IPS-20b (cell line): ENCODE data around the gene DNAH12.

Experiments
- H3K27ac ChIP-seq: one replicate; pipeline ENCODE4 v1.5.1; 2013; ENCODE audit warnings: low read length
- H3K27me3 ChIP-seq: 2 replicates; pipeline ENCODE4 v1.6.1; 2013; ENCODE audit warnings: mild to moderate bottlenecking, low read length, inconsistent platforms; ENCODE audit not compliant: insufficient read depth
- H3K36me3 ChIP-seq: 2 replicates; pipeline ENCODE4 v1.6.1; 2013; ENCODE audit warnings: low read depth, mild to moderate bottlenecking, inconsistent platforms, low read length, moderate library complexity; ENCODE audit not compliant: insufficient read depth
- H3K4me1 ChIP-seq: 2 replicates; pipeline ENCODE4 v1.6.1; 2013; ENCODE audit warnings: mild to moderate bottlenecking, control low read depth, inconsistent platforms, low read length, moderate library complexity; ENCODE audit not compliant: insufficient read depth
- H3K4me3 ChIP-seq: 2 replicates; pipeline ENCODE4 v1.5.1; 2013; ENCODE audit warnings: mild to moderate bottlenecking, low read length, inconsistent platforms
- H3K9ac ChIP-seq: 2 replicates; pipeline ENCODE4 v1.6.1; 2013; ENCODE audit warnings: low read depth, mild to moderate bottlenecking, inconsistent platforms, low read length, moderate library complexity
- H3K9me3 ChIP-seq: 2 replicates; pipeline ENCODE4 v1.6.1; 2013; ENCODE audit warnings: mild to moderate bottlenecking, low read depth, low read length, inconsistent platforms; ENCODE audit not compliant: insufficient read depth

DNAH12 gene

DNA sequence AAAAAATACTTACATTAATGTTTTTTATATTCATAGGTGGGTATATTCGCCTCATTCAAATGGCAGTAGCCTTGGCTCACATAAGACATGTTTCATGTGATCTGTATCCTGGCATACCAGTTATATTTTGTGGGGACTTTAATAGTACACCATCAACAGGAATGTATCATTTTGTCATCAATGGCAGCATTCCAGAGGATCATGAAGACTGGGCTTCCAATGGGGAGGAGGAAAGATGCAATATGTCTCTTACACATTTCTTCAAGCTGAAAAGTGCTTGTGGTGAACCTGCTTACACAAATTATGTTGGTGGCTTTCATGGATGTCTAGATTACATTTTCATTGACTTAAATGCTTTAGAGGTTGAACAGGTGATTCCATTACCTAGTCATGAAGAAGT lies 15.4 kb upstream of the DNAH12 start:
- H3K4me3 ChIP-seq: no peak overlapping the region
- H3K9ac ChIP-seq: no peak overlapping the region

DNA sequence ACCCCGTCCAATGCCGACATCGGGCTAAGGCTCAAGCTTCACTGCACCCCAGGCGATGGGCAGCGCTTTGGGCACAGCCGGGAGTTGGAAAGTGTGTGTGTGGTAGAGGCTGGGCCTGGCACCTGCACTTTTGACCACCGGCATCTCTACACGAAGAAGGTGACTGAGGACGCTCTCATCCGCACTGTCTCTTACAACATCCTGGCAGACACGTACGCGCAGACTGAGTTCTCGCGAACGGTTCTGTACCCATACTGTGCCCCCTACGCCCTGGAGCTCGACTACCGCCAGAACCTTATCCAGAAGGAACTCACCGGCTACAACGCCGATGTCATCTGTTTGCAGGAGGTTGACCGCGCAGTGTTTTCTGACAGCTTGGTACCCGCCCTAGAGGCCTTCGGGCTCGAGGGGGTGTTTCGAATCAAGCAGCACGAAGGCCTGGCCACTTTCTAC lies 13.0 kb upstream of the DNAH12 start:
- Histone ChIP-seq H3K36me3 (peaks cover 26% of the 10 kb centered on the region), H3K27ac (no peak overlapping the region), H3K4me1 (0 out of 2 replicates have a peak, but pooled peaks cover 5% of the 10 kb centered on the region), H3K27me3 (no peaks in the 10 kb centered on the region), H3K9me3 (no peaks in the 10 kb centered on the region), H3K9ac (peak overlapping the region; percentile 78), H3K4me3 (peak overlapping the region; percentile 83)

More for the DNA sequence above, 15.4 kb upstream of the DNAH12 start:
- Histone ChIP-seq H3K9me3 (no peaks in the 10 kb centered on the region), H3K36me3 (peaks cover 32% of the 10 kb centered on the region), H3K27me3 (no peaks in the 10 kb centered on the region), H3K27ac (no peak overlapping the region), H3K4me1 (0 out of 2 replicates have a peak, but pooled peaks cover 5% of the 10 kb centered on the region)

DNA sequence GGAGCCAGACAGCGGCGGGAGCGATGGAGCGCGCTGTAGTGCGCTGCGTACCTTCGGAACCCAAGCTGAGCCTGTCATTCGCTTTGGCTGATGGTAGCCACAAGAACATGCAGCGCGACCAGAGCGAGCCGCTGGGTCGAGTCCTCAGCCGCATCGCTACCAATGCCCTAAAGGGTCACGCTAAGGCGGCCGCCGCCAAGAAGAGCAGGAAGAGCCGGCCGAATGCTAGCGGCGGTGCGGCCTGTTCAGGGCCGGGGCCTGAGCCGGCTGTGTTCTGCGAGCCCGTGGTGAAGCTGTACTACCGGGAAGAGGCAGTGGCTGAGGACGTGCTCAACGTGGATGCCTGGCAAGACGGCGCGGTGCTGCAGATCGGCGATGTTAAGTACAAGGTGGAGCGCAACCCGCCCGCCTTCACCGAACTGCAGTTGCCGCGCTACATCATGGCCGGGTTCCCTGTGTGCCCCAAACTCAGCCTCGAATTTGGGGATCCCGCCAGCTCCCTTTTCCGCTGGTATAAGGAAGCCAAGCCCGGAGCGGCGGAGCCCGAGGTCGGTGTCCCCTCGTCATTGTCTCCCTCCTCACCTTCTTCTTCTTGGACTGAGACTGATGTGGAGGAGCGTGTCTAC lies 12.4 kb upstream of the DNAH12 start:
- Histone ChIP-seq H3K36me3 (peaks cover 22% of the 10 kb centered on the region), H3K9me3 (no peaks in the 10 kb centered on the region), H3K27ac (no peak overlapping the region), H3K4me3 (peak overlapping the region; percentile 83), H3K9ac (peak overlapping the region; percentile 78), H3K4me1 (0 out of 2 replicates have a peak, but pooled peaks cover 5% of the 10 kb centered on the region), H3K27me3 (no peaks in the 10 kb centered on the region)

DNA sequence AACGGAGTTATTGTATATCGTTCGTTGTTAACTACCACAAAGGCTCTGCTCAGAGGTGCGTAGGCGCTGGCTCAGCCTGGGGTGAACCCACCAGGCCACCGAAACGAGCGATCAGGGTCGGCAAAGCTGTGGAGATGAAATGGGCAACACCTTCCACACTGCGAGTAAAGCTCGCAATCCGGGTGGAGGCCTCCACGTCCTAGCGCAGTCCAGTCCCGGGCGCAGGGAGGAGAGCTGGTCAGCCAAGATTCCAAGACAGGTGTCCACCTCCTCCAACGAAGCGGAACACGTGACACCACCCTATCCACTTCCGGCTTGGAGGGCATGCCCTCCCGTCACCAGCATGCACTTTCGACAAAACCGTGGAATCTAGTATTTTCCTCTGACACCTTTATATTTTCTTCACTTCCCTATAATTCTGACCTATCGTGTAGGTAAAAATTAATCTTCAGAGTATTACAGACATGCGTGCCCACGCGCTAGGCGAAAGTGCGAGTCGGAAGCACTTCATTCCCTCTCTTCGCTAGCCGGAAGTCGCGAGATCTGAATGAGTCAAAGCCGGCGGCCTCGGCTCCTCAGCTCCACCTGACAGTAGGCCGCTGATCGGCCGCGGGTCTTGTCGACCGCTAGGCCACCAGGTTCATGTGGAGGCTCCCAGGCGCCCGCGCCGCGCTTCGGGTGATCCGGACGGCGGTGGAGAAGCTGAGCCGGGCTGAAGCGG lies 11.8 kb upstream of the DNAH12 start, which contains the start of gene PDE12:
Gene PDE12 (plus strand): TSS at position 537 of the 721 bp plus-strand sequence. CDS start 106 bp downstream, at position 643.
- H3K9me3 ChIP-seq: no peaks in the 10 kb centered on the region
- H3K27me3 ChIP-seq: no peaks in the 10 kb centered on the region
- H3K27ac ChIP-seq: peak within 1 kb of the TSS; percentile 80
- H3K36me3 ChIP-seq: peaks cover 16% of the 10 kb centered on the region
- H3K9ac ChIP-seq: peak within 1 kb of the TSS; percentile 78
- peak within 1 kb of the TSS; percentile 83 for H3K4me3 ChIP-seq
- H3K4me1 ChIP-seq: 0 out of 2 replicates have a peak, but pooled peaks cover 5% of the 10 kb centered on the region

DNA sequence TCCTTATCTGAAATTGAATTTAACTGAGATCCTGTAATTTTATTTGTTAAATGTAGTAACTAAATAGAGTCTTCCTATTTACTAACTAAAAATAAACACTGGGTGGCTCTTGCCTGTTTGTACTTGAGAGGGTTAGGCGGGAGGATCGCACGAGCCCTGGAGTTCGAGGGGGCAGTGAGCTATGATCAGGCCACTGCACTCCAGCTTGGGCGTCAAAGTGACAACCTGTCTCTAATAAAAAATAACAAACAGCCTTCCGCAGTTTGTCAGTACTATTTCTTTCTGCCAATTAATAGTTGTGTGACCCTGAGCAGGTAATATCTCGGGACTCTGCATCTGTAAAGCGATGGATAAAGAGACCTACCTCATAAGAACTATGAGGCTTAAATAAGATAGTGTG lies 11.2 kb upstream of the DNAH12 start:
- H3K4me1 ChIP-seq: 0 out of 2 replicates have a peak, but pooled peaks cover 5% of the 10 kb centered on the region
- H3K27ac ChIP-seq: peak overlapping the region; percentile 80
- peak overlapping the region; percentile 83 for H3K4me3 ChIP-seq
- H3K27me3 ChIP-seq: no peaks in the 10 kb centered on the region
- H3K36me3 ChIP-seq: peaks cover 11% of the 10 kb centered on the region
- H3K9me3 ChIP-seq: no peaks in the 10 kb centered on the region
- peak overlapping the region; percentile 78; the same call in 1 of the 2 replicates for H3K9ac ChIP-seq

DNA sequence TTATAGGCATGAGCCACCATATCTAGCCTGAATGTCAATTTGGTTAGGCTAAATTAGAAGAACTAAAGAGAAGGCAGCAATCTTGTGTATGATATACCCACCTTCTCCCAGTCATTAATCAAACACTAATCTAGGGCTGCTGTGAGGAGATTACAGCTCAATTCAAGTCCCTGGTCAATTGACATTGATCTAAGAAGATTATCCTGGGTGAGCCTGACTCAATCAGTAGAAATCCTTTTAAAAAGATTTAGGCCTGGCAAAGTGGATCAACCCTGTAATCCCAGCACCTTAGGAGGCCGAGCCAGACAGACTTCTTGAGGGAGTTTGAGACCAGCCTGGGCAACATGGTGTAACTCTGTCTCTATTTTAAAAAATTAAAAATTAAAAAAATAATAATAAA lies 2.5 kb upstream of the DNAH12 start:
- Histone ChIP-seq H3K4me1 (peaks cover 6% of the 10 kb centered on the region; the same call in 1 of the 2 replicates), H3K36me3 (no peaks in the 10 kb centered on the region), H3K27me3 (no peaks in the 10 kb centered on the region), H3K9ac (no peak overlapping the region), H3K4me3 (no peak overlapping the region), H3K27ac (no peak overlapping the region), H3K9me3 (no peaks in the 10 kb centered on the region)

DNA sequence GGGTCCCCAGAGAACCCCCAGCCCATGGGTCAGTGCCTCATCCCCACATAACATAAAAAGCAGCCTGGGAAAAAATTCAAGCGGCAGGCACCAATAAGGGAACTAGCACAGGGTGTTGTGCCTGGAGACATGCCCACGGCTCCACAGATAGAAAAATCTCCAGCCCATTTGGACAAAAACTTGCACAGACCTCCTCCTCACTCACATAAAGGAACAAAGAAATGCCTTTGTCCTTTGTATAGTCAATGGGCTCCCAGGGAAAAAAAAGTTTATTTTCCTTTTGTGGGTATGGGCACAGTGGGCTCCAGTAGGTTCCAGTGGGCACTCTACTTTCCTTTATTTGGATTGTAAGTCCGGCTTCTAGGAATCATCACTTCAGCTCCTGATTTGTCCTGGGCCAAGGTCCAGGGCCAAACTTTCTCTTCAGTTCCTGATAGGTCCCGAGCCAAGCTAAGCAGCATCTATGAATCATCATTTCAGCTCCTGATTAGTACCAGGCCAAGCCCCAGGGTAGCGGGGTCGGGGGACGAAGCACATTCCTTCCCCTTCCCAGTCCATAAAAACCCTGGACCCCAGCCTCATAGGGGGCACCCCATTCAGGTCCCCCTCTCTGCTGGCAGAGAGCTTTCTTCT lies 1.6 kb upstream of the DNAH12 start:
- Histone ChIP-seq H3K9ac (no peak overlapping the region), H3K36me3 (no peaks in the 10 kb centered on the region), H3K27ac (no peak overlapping the region), H3K4me1 (peaks cover 6% of the 10 kb centered on the region; the same call in 1 of the 2 replicates), H3K27me3 (no peaks in the 10 kb centered on the region), H3K9me3 (no peaks in the 10 kb centered on the region), H3K4me3 (no peak overlapping the region)

GRCh38 chr3:57538465-57538864 lies 5.7 kb downstream of the DNAH12 start:
- H3K27me3 ChIP-seq: no peaks in the 10 kb centered on the region
- no peaks in the 10 kb centered on the region for H3K9me3 ChIP-seq
- H3K36me3 ChIP-seq: no peaks in the 10 kb centered on the region
- H3K4me1 ChIP-seq: no peaks in the 10 kb centered on the region
- no peak overlapping the region for H3K9ac ChIP-seq
- H3K27ac ChIP-seq: no peak overlapping the region
- no peak overlapping the region for H3K4me3 ChIP-seq

- Histone ChIP-seq H3K4me3 (no peak overlapping the region), H3K9ac (no peak overlapping the region), H3K27me3 (no peaks in the 10 kb centered on the region), H3K27ac (no peak overlapping the region), H3K36me3 (no peaks in the 10 kb centered on the region), H3K4me1 (no peaks in the 10 kb centered on the region), H3K9me3 (no peaks in the 10 kb centered on the region)
Measured at GRCh38 chr3:57530071-57530608, 14.0 kb downstream of the DNAH12 start.

- no peaks in the 10 kb centered on the region for H3K9me3 ChIP-seq
- no peak overlapping the region for H3K4me3 ChIP-seq
- no peak overlapping the region for H3K27ac ChIP-seq
- no peak overlapping the region for H3K9ac ChIP-seq
- H3K27me3 ChIP-seq: no peaks in the 10 kb centered on the region
- H3K4me1 ChIP-seq: no peaks in the 10 kb centered on the region
- H3K36me3 ChIP-seq: no peaks in the 10 kb centered on the region
Measured at GRCh38 chr3:57518276-57518915, 25.7 kb downstream of the DNAH12 start.

DNA sequence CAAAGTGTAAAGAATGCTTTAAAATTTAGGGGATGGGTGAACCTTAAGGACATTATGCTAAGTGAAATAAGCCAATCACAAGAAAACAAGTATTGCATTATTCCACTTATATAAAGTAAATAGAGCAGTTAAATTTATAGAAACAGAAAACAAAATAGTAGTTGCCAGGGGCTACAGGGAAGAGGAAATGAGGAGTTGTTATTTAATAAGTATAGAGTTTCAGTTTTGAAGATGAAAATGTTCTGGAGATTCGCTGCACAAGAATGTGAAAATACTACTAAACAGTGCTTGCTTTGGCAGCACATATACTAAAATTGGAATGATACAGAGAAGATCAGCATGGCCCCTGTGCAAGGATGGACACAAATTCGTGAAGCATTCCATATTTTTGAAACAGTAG lies 32.0 kb downstream of the DNAH12 start:
- Histone ChIP-seq H3K9me3 (no peaks in the 10 kb centered on the region), H3K4me3 (no peak overlapping the region), H3K9ac (no peak overlapping the region), H3K27ac (no peak overlapping the region), H3K4me1 (no peaks in the 10 kb centered on the region), H3K36me3 (no peaks in the 10 kb centered on the region), H3K27me3 (no peaks in the 10 kb centered on the region)
